H1 (cell line): ENCODE measurements around the gene GPR15. TPM values are rescaled to one million over a fixed set of nuclear protein-coding genes. Genes with fewer than 3 reads are reported as not detected.

Experiments
- CTCF ChIA-PET: fragments of 300-600 bp; sonication (Branson Sonifier 250); formaldehyde crosslinking; loops from one replicate; lab custom pipeline; 2021; ENCODE audit not compliant: partially characterized antibody; lab: Charles Lee
- POLR2A ChIA-PET: fragments of 300-600 bp; sonication (Branson Sonifier 250); formaldehyde crosslinking; loops from one replicate; lab custom pipeline; 2021; ENCODE audit warnings: inconsistent platforms; ENCODE audit not compliant: partially characterized antibody; lab: Charles Lee
- DNase-seq, 2 experiments: peaks; one replicate each; pipeline versions ENCODE4 v3.0.0 to v3.0.0-alpha.2; 2010 to 2022; ENCODE audit warnings: low spot score in 2 of 2, low read depth in 1 of 2, mixed read lengths in 1 of 2
- FAIRE-seq: peaks from 2 replicates; lab custom pipeline; 2011; peaks lifted over from hg19 to GRCh38; lab: Jason Lieb, UNC
- H2AFZ ChIP-seq: 2 replicates; pipeline ENCODE4 v1.8.1; 2012; ENCODE audit warnings: low read length, inconsistent platforms
- H2AK5ac ChIP-seq: 2 replicates; pipeline ENCODE4 v1.6.1; 2013; ENCODE audit warnings: low read depth, low read length
- H2BK120ac ChIP-seq: replicated peaks from 2 replicates; pipeline ENCODE3; 2013; ENCODE audit warnings: low read depth, low read length, inconsistent platforms
- H2BK12ac ChIP-seq: 2 replicates; pipeline ENCODE4 v1.6.1; 2013; ENCODE audit warnings: low read depth, low read length
- H2BK15ac ChIP-seq: 2 replicates; pipeline ENCODE4 v1.6.1; 2013; ENCODE audit warnings: low read length
- H2BK20ac ChIP-seq: 2 replicates; pipeline ENCODE4 v1.6.1; 2013; ENCODE audit warnings: low read length
- H2BK5ac ChIP-seq: 2 replicates; pipeline ENCODE4 v1.6.1; 2013; ENCODE audit warnings: low read depth, low read length
- H3K14ac ChIP-seq: 2 replicates; pipeline ENCODE4 v1.6.1; 2013; ENCODE audit warnings: inconsistent platforms; ENCODE audit not compliant: insufficient read length
- H3K18ac ChIP-seq: 2 replicates; pipeline ENCODE4 v1.6.1; 2013; ENCODE audit warnings: low read length; ENCODE audit errors: extremely low read depth
- H3K23ac ChIP-seq: 2 replicates; pipeline ENCODE4 v1.6.1; 2013; ENCODE audit warnings: inconsistent platforms; ENCODE audit not compliant: insufficient read length
- H3K23me2 ChIP-seq: 2 replicates; pipeline ENCODE4 v1.6.1; 2013; ENCODE audit warnings: low read depth, low read length
- H3K27ac ChIP-seq: 2 replicates; pipeline ENCODE4 v1.6.1; 2011; ENCODE audit warnings: low read depth, low read length, inconsistent platforms
- H3K27me3 ChIP-seq, 4 experiments: replicated peaks in 1 of 4; 1 replicate in 1 of 4; 2 replicates in 3 of 4; pipeline versions ENCODE4 v1.6.1 to v1.8.1; 2011 to 2013; ENCODE audit warnings: low read length in 3 of 4, mild to moderate bottlenecking in 3 of 4, inconsistent platforms in 2 of 4, mixed read lengths in 2 of 4, moderate library complexity in 1 of 4; ENCODE audit not compliant: control insufficient read depth in 3 of 4, insufficient read depth in 3 of 4; ENCODE audit errors: extremely low read depth in 1 of 4
- H3K36me3 ChIP-seq, 4 experiments: 2 replicates each; pipeline versions ENCODE4 v1.6.1 to v1.8.1; 2011 to 2013; ENCODE audit warnings: mild to moderate bottlenecking in 4 of 4, low read length in 3 of 4, moderate library complexity in 2 of 4, control low read depth in 1 of 4, inconsistent platforms in 1 of 4; ENCODE audit not compliant: insufficient read depth in 4 of 4, control insufficient read depth in 2 of 4
- H3K4ac ChIP-seq: replicated peaks from 2 replicates; pipeline ENCODE3; 2013; ENCODE audit warnings: low read length, low read depth, mixed read lengths, inconsistent platforms; ENCODE audit not compliant: insufficient read length
- H3K4me1 ChIP-seq, 4 experiments: replicated peaks in 1 of 4; 1 replicate in 1 of 4; 2 replicates in 3 of 4; pipeline versions ENCODE4 v1.6.1 to v1.8.1; 2011 to 2013; ENCODE audit warnings: low read length in 3 of 4, inconsistent platforms in 2 of 4, mixed read lengths in 1 of 4; ENCODE audit not compliant: insufficient read depth in 4 of 4, control insufficient read depth in 3 of 4
- H3K4me2 ChIP-seq, 2 experiments: 2 replicates each; pipeline versions ENCODE4 v1.6.1 to v1.8.1; 2011 to 2013; ENCODE audit warnings: low read depth in 2 of 2, low read length in 2 of 2, control low read depth in 1 of 2, inconsistent platforms in 1 of 2, mild to moderate bottlenecking in 1 of 2; ENCODE audit not compliant: insufficient read depth in 1 of 2
- H3K4me3 ChIP-seq, 4 experiments: fragments of 200-600, 300-600 bp in 1 of 4; sonication (generic), shearing (Covaris generic), sonication (Bioruptor Twin) in 1 of 4; 2 replicates each; pipeline versions ENCODE4 v1.5.1 to v1.8.1; 2011 to 2016; ENCODE audit warnings: low read length in 4 of 4, low read depth in 3 of 4, control low read depth in 2 of 4, inconsistent platforms in 2 of 4, mild to moderate bottlenecking in 2 of 4, mixed read lengths in 1 of 4, moderate library complexity in 1 of 4; ENCODE audit not compliant: insufficient read depth in 2 of 4; ENCODE audit errors: extremely low read depth in 1 of 4
- H3K56ac ChIP-seq: replicated peaks from 2 replicates; pipeline ENCODE3; 2013; ENCODE audit warnings: low read depth, mild to moderate bottlenecking, mixed read lengths, low read length, inconsistent platforms; ENCODE audit not compliant: insufficient read length
- H3K79me1 ChIP-seq: 2 replicates; pipeline ENCODE4 v1.6.1; 2013; ENCODE audit warnings: low read depth, low read length, control low read depth
- H3K79me2 ChIP-seq, 2 experiments: 2 replicates each; pipeline versions ENCODE4 v1.6.1 to v1.8.1; 2012 to 2013; ENCODE audit warnings: low read length in 2 of 2, mild to moderate bottlenecking in 2 of 2, inconsistent platforms in 1 of 2; ENCODE audit not compliant: insufficient read depth in 2 of 2, control insufficient read depth in 1 of 2
- H3K9ac ChIP-seq, 4 experiments: replicated peaks in 1 of 4; 1 replicate in 1 of 4; 2 replicates in 3 of 4; pipeline versions ENCODE4 v1.6.1 to v1.8.1; 2011 to 2013; ENCODE audit warnings: low read depth in 3 of 4, low read length in 3 of 4, control low read depth in 2 of 4, mild to moderate bottlenecking in 2 of 4, moderate library complexity in 2 of 4, inconsistent platforms in 1 of 4; ENCODE audit errors: extremely low read depth in 1 of 4
- H3K9me3 ChIP-seq, 2 experiments: 2 replicates each; pipeline versions ENCODE4 v1.6.1 to v1.8.1; 2012 to 2013; ENCODE audit warnings: mild to moderate bottlenecking in 2 of 2, moderate library complexity in 2 of 2, control low read depth in 1 of 2, inconsistent platforms in 1 of 2, low read depth in 1 of 2, low read length in 1 of 2, mixed read lengths in 1 of 2; ENCODE audit not compliant: insufficient read depth in 2 of 2
- H4K20me1 ChIP-seq, 2 experiments: replicated peaks in 1 of 2; 2 replicates each; pipeline versions ENCODE3 to v1.8.1; 2011 to 2013; ENCODE audit warnings: inconsistent platforms in 2 of 2, low read length in 2 of 2, mild to moderate bottlenecking in 1 of 2; ENCODE audit not compliant: insufficient read depth in 2 of 2, control insufficient read depth in 1 of 2
- H4K5ac ChIP-seq: 2 replicates; pipeline ENCODE4 v1.6.1; 2013; ENCODE audit warnings: low read length, low read depth, mixed read lengths, inconsistent platforms; ENCODE audit not compliant: insufficient read length
- H4K8ac ChIP-seq: 2 replicates; pipeline ENCODE4 v1.8.0; 2013; ENCODE audit warnings: mild to moderate bottlenecking, moderate library complexity, low read length, inconsistent platforms; ENCODE audit not compliant: insufficient read depth; ENCODE audit errors: extremely low read depth
- H4K91ac ChIP-seq: replicated peaks from 2 replicates; pipeline ENCODE3; 2013; ENCODE audit warnings: low read length, mixed read lengths, inconsistent platforms; ENCODE audit not compliant: insufficient read length
- CBX5 ChIP-seq: fragments of 300-800, 300-1000 bp; sonication (generic); IDR thresholded peaks from 2 replicates; pipeline ENCODE4 v1.7.1; 2016; ENCODE audit warnings: antibody characterized with exemption, low read length, low read depth
- SP1 ChIP-seq: IDR thresholded peaks from 2 replicates; pipeline ENCODE4 v1.6.1; 2011; ENCODE audit warnings: low read depth, low read length
- TAF1 ChIP-seq: IDR thresholded peaks from 2 replicates; pipeline ENCODE4 v1.6.1; 2011; ENCODE audit warnings: mild to moderate bottlenecking, low read depth, low read length
- ZNF274 ChIP-seq: IDR thresholded peaks from 2 replicates; pipeline ENCODE4 v1.7.0; 2012; ENCODE audit warnings: low read length, borderline replicate concordance; ENCODE audit errors: extremely low read depth
- WGBS, 2 experiments: shearing (Covaris generic) in 1 of 2; methylation state at CpG; one replicate each; pipeline versions ENCODE4 v1.1.6 to v1.1.7; 2013 to 2015; ENCODE audit warnings: low lambda C conversion rate in 2 of 2, mixed read lengths in 2 of 2, inconsistent platforms in 1 of 2, low coverage in 1 of 2, missing lambda C conversion rate in 1 of 2; ENCODE audit not compliant: insufficient replicate concordance in 2 of 2, insufficient coverage in 1 of 2, insufficient read length in 1 of 2; ENCODE audit errors: extremely low coverage in 1 of 2, missing lambda C conversion rate in 1 of 2; 5-methylcytosine and 5-hydroxymethylcytosine counted together
- polyA plus RNA-seq, 7 experiments: library from polyadenylated mRNA; depleted of rRNA in 3 of 7; stranded (reverse) in 5 of 7; unstranded in 2 of 7; fragments of >200 nt in 5 of 7; fragments of 200-250 nt in 2 of 7; gene quantifications; 1 replicate in 5 of 7; 2 replicates in 1 of 7; 4 replicates in 1 of 7; pipeline versions ENCODE4 v1.2.1 to v1.2.3, GENCODE V29; 2011 to 2013; ENCODE audit warnings: missing spikeins in 2 of 7, mixed read lengths in 2 of 7
- total RNA-seq: library from RNA; stranded (reverse); fragmentation: NEBNext Ultra II Directional; extraction: Animal tissue kit (Norgen Biotek cat#: 25700); gene quantifications from 2 replicates; pipeline ENCODE4 v1.2.1, GENCODE V29; 2021

Gene GPR15
- total and polyA plus RNA-seq, 2 of the 8 experiments (the other 6 are each of a cell fraction or from before 2014, with no cell fraction given) = not detected

- H3K27me3 ChIP-seq = no peaks in the 10 kb centered on the region
Measured at GRCh38 chr3:98518816-98519215, 13.0 kb upstream of the GPR15 start.

More at GRCh38 chr3:98518816-98519215, 13.0 kb upstream of the GPR15 start:
- Histone ChIP-seq H3K79me1 (peaks cover 3% of the 10 kb centered on the region), H2BK20ac (no peak overlapping the region), H3K23ac (no peak overlapping the region), H2BK120ac (no peak overlapping the region), H3K56ac (no peak overlapping the region), H3K18ac (no peak overlapping the region), H3K4ac (no peak overlapping the region), H4K8ac (no peak overlapping the region), H2BK5ac (no peak overlapping the region), H3K4me1 (peaks cover 0 to 3% (median 1%) of the 10 kb centered on the region in 4 experiments; a peak in 2 of 7 replicates), H4K20me1 (no peaks in the 10 kb centered on the region), H3K4me3 (no peak overlapping the region), H3K9ac (no peak overlapping the region), H3K9me3 (no peaks in the 10 kb centered on the region)
- CTCF ChIA-PET = no interaction called here
- TF ChIP-seq TAF1 (no peak), SP1 (no peak), ZNF274 (no peak), CBX5 (no peak)
- TF ChIP-seq, all 59 proteins: peak for 0
- WGBS, 2 experiments = 97% methylated on average over 2 of the region's 2 CpGs; no CpG with 5 or more reads in 1 of the 2 experiments
- POLR2A ChIA-PET = no interaction called here
- no peak overlapping the region for H3K14ac ChIP-seq
- H2BK12ac ChIP-seq = no peak overlapping the region
- no peak overlapping the region for H4K91ac ChIP-seq
- H3K4me2 ChIP-seq = no peak overlapping the region
- H3K27ac ChIP-seq = no peak overlapping the region
- FAIRE-seq (no peak), DNase-seq (no peak)
- no peak overlapping the region for H2AK5ac ChIP-seq
- H3K36me3 ChIP-seq = peaks cover 3 to 41% (median 14%) of the 10 kb centered on the region in 4 experiments; a peak in 5 of 8 replicates
- H2AFZ ChIP-seq = no peak overlapping the region
- H4K5ac ChIP-seq = no peak overlapping the region
- H2BK15ac ChIP-seq = no peak overlapping the region
- H3K79me2 ChIP-seq = peaks cover 8 to 40% of the 10 kb centered on the region in 2 experiments; a peak in 3 of 4 replicates
- H3K23me2 ChIP-seq = peaks cover 5% of the 10 kb centered on the region
